ENCODE measurements around the gene ZFR2. TPM values are rescaled to one million over a fixed set of nuclear protein-coding genes. Genes with fewer than 3 reads are reported as not detected.

The ZFR2 gene
- total and polyA plus RNA-seq, 9 donors = 0.05 to 0.25 (median 0.14) TPM; not detected in 3

DNA sequence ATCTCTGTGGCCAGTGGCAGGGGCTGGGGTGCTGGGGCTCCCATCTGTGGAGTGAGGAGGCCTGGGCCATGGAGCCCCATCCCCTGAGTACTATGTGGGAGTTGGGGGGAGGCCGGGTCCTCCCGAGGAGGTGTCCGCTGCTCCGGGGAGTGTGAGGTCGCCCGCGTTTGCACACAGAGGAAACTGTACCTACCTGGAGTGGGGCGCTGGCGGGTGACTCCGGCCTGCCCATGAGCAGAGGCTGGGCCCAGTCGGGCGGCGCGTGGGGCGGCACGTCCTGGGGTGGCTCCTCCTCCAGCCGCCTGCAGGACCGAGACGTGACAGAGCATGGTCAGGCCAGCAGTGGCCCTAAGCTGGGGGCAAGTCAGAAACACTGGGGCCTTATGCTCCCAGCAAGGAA, 48.8 kb downstream of the ZFR2 start:
- Histone ChIP-seq H3K4me1 (ENCODE audit: insufficient read depth) (peaks cover 2% of the 10 kb centered on the region), H3K4me3 (no peak overlapping the region), H3K27me3 (no peaks in the 10 kb centered on the region), H3K27ac (no peak overlapping the region), H3K9me3 (no peaks in the 10 kb centered on the region), H3K36me3 (no peaks in the 10 kb centered on the region)
- DNase-seq = no peak
- intact Hi-C loops (cut with DNase I) = no loop called here
- TF ChIP-seq, protein P1, sequence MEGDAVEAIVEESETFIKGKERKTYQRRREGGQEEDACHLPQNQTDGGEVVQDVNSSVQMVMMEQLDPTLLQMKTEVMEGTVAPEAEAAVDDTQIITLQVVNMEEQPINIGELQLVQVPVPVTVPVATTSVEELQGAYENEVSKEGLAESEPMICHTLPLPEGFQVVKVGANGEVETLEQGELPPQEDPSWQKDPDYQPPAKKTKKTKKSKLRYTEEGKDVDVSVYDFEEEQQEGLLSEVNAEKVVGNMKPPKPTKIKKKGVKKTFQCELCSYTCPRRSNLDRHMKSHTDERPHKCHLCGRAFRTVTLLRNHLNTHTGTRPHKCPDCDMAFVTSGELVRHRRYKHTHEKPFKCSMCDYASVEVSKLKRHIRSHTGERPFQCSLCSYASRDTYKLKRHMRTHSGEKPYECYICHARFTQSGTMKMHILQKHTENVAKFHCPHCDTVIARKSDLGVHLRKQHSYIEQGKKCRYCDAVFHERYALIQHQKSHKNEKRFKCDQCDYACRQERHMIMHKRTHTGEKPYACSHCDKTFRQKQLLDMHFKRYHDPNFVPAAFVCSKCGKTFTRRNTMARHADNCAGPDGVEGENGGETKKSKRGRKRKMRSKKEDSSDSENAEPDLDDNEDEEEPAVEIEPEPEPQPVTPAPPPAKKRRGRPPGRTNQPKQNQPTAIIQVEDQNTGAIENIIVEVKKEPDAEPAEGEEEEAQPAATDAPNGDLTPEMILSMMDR (IDR thresholded peaks at IDR 0.05) = no peak
- TF ChIP-seq EP300 (IDR thresholded peaks at IDR 0.05) (no peak), POLR2A (IDR thresholded peaks at IDR 0.05) (no peak)
- 79 to 83% (median 80%) methylated on average over 18 to 19 of the region's 19 CpGs for WGBS, 3 donors

DNA sequence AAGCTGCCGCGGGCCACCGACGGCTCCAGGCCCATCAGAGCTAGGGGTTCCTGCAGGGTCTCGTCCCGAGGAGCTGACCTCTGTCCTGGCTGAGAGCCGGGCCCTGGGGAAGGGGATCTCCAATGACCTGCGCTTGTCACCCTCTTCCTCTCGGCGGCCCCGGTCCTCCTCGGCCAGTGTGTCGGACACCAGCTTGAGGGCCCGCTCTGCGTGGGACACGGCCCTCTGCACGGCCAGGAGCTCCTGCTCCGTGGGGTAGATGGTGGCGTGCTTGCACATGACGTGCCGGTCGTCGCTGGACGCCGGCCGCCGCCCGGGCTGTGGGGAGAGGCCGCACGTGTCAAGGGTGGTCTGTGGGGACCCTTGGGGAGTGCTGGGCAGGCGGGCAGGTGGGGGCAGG, 49.9 kb downstream of the ZFR2 start:
- no peak overlapping the region for H3K27ac ChIP-seq
- DNase-seq = no peak
- no peaks in the 10 kb centered on the region for H3K9me3 ChIP-seq
- H3K27me3 ChIP-seq = no peaks in the 10 kb centered on the region
- 70 to 73% (median 71%) methylated on average over 20 to 31 of the region's 31 CpGs for WGBS, 3 donors
- intact Hi-C loops (cut with DNase I) = no loop called here
- TF ChIP-seq, protein P1 (IDR thresholded peaks at IDR 0.05) = no peak
- no peak for TF ChIP-seq POLR2A (IDR thresholded peaks at IDR 0.05)
- no peak for TF ChIP-seq EP300 (IDR thresholded peaks at IDR 0.05)
- H3K4me3 ChIP-seq = no peak overlapping the region
- no peaks in the 10 kb centered on the region for H3K36me3 ChIP-seq
- H3K4me1 ChIP-seq (ENCODE audit: insufficient read depth) = peaks cover 2% of the 10 kb centered on the region

DNA sequence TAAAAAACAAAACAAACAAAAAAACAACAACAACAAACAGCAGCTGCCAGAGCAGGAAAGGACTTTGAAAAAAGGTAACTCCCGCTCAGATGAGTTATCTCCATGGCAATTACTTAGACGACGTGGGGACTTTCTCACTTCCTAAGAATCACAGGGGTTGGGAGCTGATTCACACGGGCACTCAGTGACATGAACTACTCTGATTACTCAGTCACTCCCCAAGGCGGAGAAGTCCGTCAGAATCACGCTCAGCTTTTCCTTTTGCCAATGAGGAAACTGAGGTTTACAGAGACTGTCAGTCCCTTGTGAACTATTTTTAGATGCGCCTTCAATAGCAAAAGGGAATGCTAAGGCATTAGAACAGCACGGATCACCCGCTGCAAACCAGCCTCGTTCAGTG, 50.4 kb downstream of the ZFR2 start:
- Histone ChIP-seq H3K4me3 (no peak overlapping the region), H3K9me3 (no peaks in the 10 kb centered on the region), H3K4me1 (ENCODE audit: insufficient read depth) (peaks cover 2% of the 10 kb centered on the region), H3K27ac (no peak overlapping the region), H3K27me3 (no peaks in the 10 kb centered on the region), H3K36me3 (no peaks in the 10 kb centered on the region)
- no peak for DNase-seq
- WGBS, 3 donors = 35 to 45% (median 43%) methylated on average over 11 of the region's 11 CpGs
- TF ChIP-seq EP300 (IDR thresholded peaks at IDR 0.05) (no peak), POLR2A (IDR thresholded peaks at IDR 0.05) (no peak)
- TF ChIP-seq, protein P1 (IDR thresholded peaks at IDR 0.05) = no peak
- intact Hi-C loops (cut with DNase I) = no loop called here

- TF ChIP-seq EP300 (IDR thresholded peaks at IDR 0.05) (no peak), POLR2A (IDR thresholded peaks at IDR 0.05) (no peak)
- TF ChIP-seq, protein P1 (IDR thresholded peaks at IDR 0.05) = no peak
- intact Hi-C loops (cut with DNase I) = no loop called here
- Histone ChIP-seq H3K27me3 (no peaks in the 10 kb centered on the region), H3K4me1 (ENCODE audit: insufficient read depth) (peaks cover 2% of the 10 kb centered on the region), H3K27ac (no peak overlapping the region), H3K4me3 (no peak overlapping the region), H3K9me3 (no peaks in the 10 kb centered on the region), H3K36me3 (no peaks in the 10 kb centered on the region)
- no peak for DNase-seq
- 78 to 85% (median 83%) methylated on average over 8 of the region's 8 CpGs for WGBS, 3 donors
These were observed 51.1 kb downstream of the ZFR2 start for GRCh38 chr19:3817761-3818160.
